Calu3 (cell line): ENCODE results near the gene ZNF546. TPM values are rescaled to one million over a fixed set of nuclear protein-coding genes. Genes with fewer than 3 reads are reported as not detected.

Source experiments
- BruUV-seq: library from RNA; stranded (reverse); fragments of 400-500 nt; replicated peaks from 2 replicates; lab custom pipeline; 2021; lab: Mats Ljungman, UMichigan
- CTCF ChIA-PET: fragments of 300-600 bp; sonication (Branson Sonifier 250); formaldehyde crosslinking; loops from one replicate; lab custom pipeline; 2022; ENCODE audit warnings: antibody characterized with exemption; lab: Charles Lee
- DNase-seq: peaks from one replicate; pipeline ENCODE4 v3.0.0; 2022
- H3K27ac Mint-ChIP-seq: one replicate; pipeline ENCODE4 v1.8.0; 2022; ENCODE audit warnings: mixed read lengths; ENCODE audit not compliant: unreplicated experiment
- H3K27me3 Mint-ChIP-seq: one replicate; pipeline ENCODE4 v1.8.0; 2022; ENCODE audit warnings: mixed read lengths; ENCODE audit not compliant: unreplicated experiment
- H3K36me3 Mint-ChIP-seq: one replicate; pipeline ENCODE4 v1.8.0; 2022; ENCODE audit warnings: mild to moderate bottlenecking, moderate library complexity, mixed read lengths; ENCODE audit not compliant: insufficient read depth, unreplicated experiment
- H3K4me1 Mint-ChIP-seq: one replicate; pipeline ENCODE4 v1.8.0; 2022; ENCODE audit warnings: mild to moderate bottlenecking, low read depth, mixed read lengths; ENCODE audit not compliant: unreplicated experiment
- H3K4me3 Mint-ChIP-seq: one replicate; pipeline ENCODE4 v1.8.0; 2022; ENCODE audit warnings: mild to moderate bottlenecking, low read depth, moderate library complexity, mixed read lengths; ENCODE audit not compliant: unreplicated experiment
- H3K9me3 Mint-ChIP-seq: one replicate; pipeline ENCODE4 v1.8.0; 2022; ENCODE audit warnings: low read depth, mixed read lengths; ENCODE audit not compliant: unreplicated experiment
- CTCF ChIP-seq: fragments of 200-600 bp; IDR thresholded peaks from one replicate; pipeline ENCODE4 v1.8.0; 2022; ENCODE audit warnings: antibody characterized with exemption; ENCODE audit not compliant: unreplicated experiment
- intact Hi-C: fragments of 100-400 bp; cut with micrococcal nuclease; formaldehyde crosslinking; loops from one replicate; pipeline ENCODE4 v1.10.0; 2022; ENCODE audit not compliant: unreplicated experiment
- total RNA-seq: library from RNA; stranded (reverse); gene quantifications from 2 replicates; pipeline ENCODE4 v1.2.3, GENCODE V29; 2022

The ZNF546 gene
- total RNA-seq, 1 experiment from 2014 or later, result 4.7 TPM

- intact Hi-C loops, result no loop called here
Observed at GRCh38 chr19:40059624-40060023, 62.8 kb downstream of the ZNF546 start.

GRCh38 chr19:40070058-40070457 lies 73.2 kb downstream of the ZNF546 start:
- CTCF ChIA-PET, result no interaction called here
- intact Hi-C loops, result no loop called here
- BruUV-seq, result no TSS peak
- H3K4me1 Mint-ChIP-seq, result no peaks in the 10 kb centered on the region
- no peak overlapping the region for H3K4me3 Mint-ChIP-seq
- no peak for TF ChIP-seq CTCF
- H3K36me3 Mint-ChIP-seq, result peaks cover 15% of the 10 kb centered on the region
- peaks cover 18% of the 10 kb centered on the region for H3K9me3 Mint-ChIP-seq
- H3K27me3 Mint-ChIP-seq, result no peaks in the 10 kb centered on the region
- no peak overlapping the region for H3K27ac Mint-ChIP-seq
- DNase-seq, result no peak

More at GRCh38 chr19:40059624-40060023, 62.8 kb downstream of the ZNF546 start:
- TF ChIP-seq CTCF, result no peak
- H3K27ac Mint-ChIP-seq, result no peak overlapping the region
- H3K9me3 Mint-ChIP-seq, result peaks cover 14% of the 10 kb centered on the region
- H3K4me1 Mint-ChIP-seq, result peaks cover 14% of the 10 kb centered on the region
- H3K4me3 Mint-ChIP-seq, result no peak overlapping the region
- H3K27me3 Mint-ChIP-seq, result no peaks in the 10 kb centered on the region
- no TSS peak for BruUV-seq
- DNase-seq, result no peak
- H3K36me3 Mint-ChIP-seq, result peaks cover 21% of the 10 kb centered on the region
- CTCF ChIA-PET, result no interaction called here

Other genes with a start within 250 kb of the ZNF546 start
- not detected in 2 replicates for gene LEUTX, start 218.2 kb upstream of the ZNF546 start, total RNA-seq
- gene DYRK1B, start 162.9 kb upstream of the ZNF546 start, total RNA-seq, result 21.5 and 24.6 TPM in 2 replicates
- gene FBL, start 150.7 kb upstream of the ZNF546 start, total RNA-seq, result 641 and 724 TPM in 2 replicates
- 3.7 and 5.3 TPM in 2 replicates for gene FCGBP, start 62.4 kb upstream of the ZNF546 start, total RNA-seq
- 300 and 316 TPM in 2 replicates for gene PSMC4, start 25.9 kb upstream of the ZNF546 start, total RNA-seq
- 30.2 and 37.8 TPM in 2 replicates for gene ZNF780B, start 59.2 kb downstream of the ZNF546 start, total RNA-seq
- gene ZNF780A, start 93.9 kb downstream of the ZNF546 start, total RNA-seq, result 32.6 and 34.2 TPM in 2 replicates
- gene MAP3K10, start 194.4 kb downstream of the ZNF546 start, total RNA-seq, result 26.1 and 30.5 TPM in 2 replicates
- not detected in 2 replicates for gene TTC9B, start 221.3 kb downstream of the ZNF546 start, total RNA-seq
- gene CCNP, start 229.6 kb downstream of the ZNF546 start, total RNA-seq, result 0.83 and 0.94 TPM in 2 replicates